Left lung (tissue), 10 donors: ENCODE data around the gene ZFYVE9. TPM values are rescaled to one million over a fixed set of nuclear protein-coding genes. Genes with fewer than 3 reads are reported as not detected.
A peak's percentile ranks its signal among the peaks of the same experiment; 100 is the strongest.

Experiments used
- ATAC-seq: fragments of 200-7000 bp; cut with Tn5 transposase; one replicate; pipeline ENCODE4 v1.9.1; 2020; ENCODE audit warnings: moderate library complexity
- DNase-seq, 4 donors: peaks; one replicate each; pipeline ENCODE4 v3.0.0-alpha.2; 2013 to 2020
- H3K27ac ChIP-seq, 2 donors: fragments of 200-600 bp; sonication (generic) in 1 of 2; one replicate each; pipeline versions ENCODE4 v1.5.0 to v1.8.0; 2020 to 2021
- H3K27me3 ChIP-seq, 2 donors: fragments of 200-600 bp; sonication (generic) in 1 of 2; one replicate each; pipeline versions ENCODE4 v1.5.0 to v1.8.0; 2020 to 2021
- H3K36me3 ChIP-seq, 2 donors: fragments of 200-600 bp; sonication (generic) in 1 of 2; one replicate each; pipeline versions ENCODE4 v1.5.0 to v1.8.0; 2020 to 2021
- H3K4me1 ChIP-seq, 2 donors: fragments of 200-600 bp; one replicate each; pipeline ENCODE4 v1.8.0; 2021
- H3K4me3 ChIP-seq, 2 donors: fragments of 200-600 bp; sonication (generic) in 1 of 2; one replicate each; pipeline versions ENCODE4 v1.5.0 to v1.8.0; 2020 to 2021; ENCODE audit warnings: mild to moderate bottlenecking in 1 of 2
- H3K9me3 ChIP-seq, 2 donors: fragments of 200-600 bp; sonication (generic) in 1 of 2; one replicate each; pipeline versions ENCODE4 v1.5.0 to v1.8.0; 2020 to 2021
- CTCF ChIP-seq, 2 donors: fragments of 200-600 bp; sonication (generic) in 1 of 2; IDR thresholded peaks; one replicate each; pipeline versions ENCODE4 v1.5.0 to v1.8.0; 2021; ENCODE audit warnings: antibody characterized with exemption in 2 of 2
- intact Hi-C, 2 donors: fragments of 100-400 bp; cut with DNase I; formaldehyde crosslinking; loops; one replicate each; pipeline versions ENCODE4 v1.11.2 to v1.14.2; 2022
- polyA plus RNA-seq, 6 donors: library from polyadenylated mRNA; unstranded; fragments of 120-200 nt; gene quantifications; one replicate each; pipeline ENCODE4 v1.2.1, GENCODE V29; 2013; ENCODE audit not compliant: insufficient read length in 6 of 6
- total RNA-seq, 2 donors: library from RNA; stranded (reverse); fragmentation: NEBNext Ultra II Directional; extraction: Animal tissue kit (Norgen Biotek cat#: 25700); gene quantifications; one replicate each; pipeline ENCODE4 v1.2.1, GENCODE V29; 2021
- donor health status: DM: no; HTN: yes; CAD: no.
- donor health status: DM: no; HTN: no; CAD: no.

The ZFYVE9 gene
- total and polyA plus RNA-seq, 8 donors: 15.2 to 38.1 (median 32.8) TPM

GRCh38 chr1:52365071-52365745 is 223.3 kb downstream of the ZFYVE9 start:
- peak; percentile 53 for ATAC-seq
- intact Hi-C loops: no loop called here
- peak overlapping the region; percentile 71 to 92 for H3K4me3 ChIP-seq
- H3K9me3 ChIP-seq: no peaks in the 10 kb centered on the region
- no peak for TF ChIP-seq CTCF (IDR thresholded peaks at IDR 0.05)
- DNase-seq: peak; percentile 32 to 91 (median 70)
- peaks cover 0 to 6% of the 10 kb centered on the region in 2 donors for H3K27me3 ChIP-seq
- peaks cover 11 to 32% of the 10 kb centered on the region in 2 donors for H3K4me1 ChIP-seq
- peak overlapping the region; percentile 94 for H3K27ac ChIP-seq
- peaks cover 0 to 40% of the 10 kb centered on the region in 2 donors for H3K36me3 ChIP-seq

- peak in 1 of 2 donors; percentile 52 for TF ChIP-seq CTCF (IDR thresholded peaks at IDR 0.05)
- H3K27me3 ChIP-seq: peaks cover 0 to 6% of the 10 kb centered on the region in 2 donors
- H3K27ac ChIP-seq: peak within 1 kb of the TSS; percentile 94
- H3K36me3 ChIP-seq: peaks cover 0 to 33% of the 10 kb centered on the region in 2 donors
- H3K4me1 ChIP-seq: peaks cover 11 to 32% of the 10 kb centered on the region in 2 donors
- intact Hi-C loops: no loop called here
- H3K4me3 ChIP-seq: peak within 1 kb of the TSS; percentile 71 to 92
- peak; percentile 93 for ATAC-seq
- peak; percentile 95 to 99 (median 98) for DNase-seq
- no peaks in the 10 kb centered on the region for H3K9me3 ChIP-seq
Measured at GRCh38 chr1:52365746-52366516, 224.0 kb downstream of the ZFYVE9 start, which contains the start of gene CC2D1B. Gene CC2D1B (minus strand): TSS chr1:52366205. CDS start chr1:52364620, 1,585 bp downstream.

- Histone ChIP-seq H3K36me3 (peaks cover 0 to 27% of the 10 kb centered on the region in 2 donors), H3K27me3 (peaks cover 0 to 6% of the 10 kb centered on the region in 2 donors), H3K4me3 (peak overlapping the region; percentile 71 to 92), H3K4me1 (peaks cover 11 to 32% of the 10 kb centered on the region in 2 donors), H3K27ac (peak overlapping the region; percentile 94), H3K9me3 (no peaks in the 10 kb centered on the region)
- no peak for TF ChIP-seq CTCF (IDR thresholded peaks at IDR 0.05)
- intact Hi-C loops: no loop called here
- DNase-seq: no peak
- no peak for ATAC-seq
Measured at GRCh38 chr1:52366517-52366827, 224.6 kb downstream of the ZFYVE9 start.

- Histone ChIP-seq H3K27ac (no peak overlapping the region), H3K4me1 (peaks cover 11 to 32% of the 10 kb centered on the region in 2 donors), H3K9me3 (no peaks in the 10 kb centered on the region), H3K36me3 (peaks cover 0 to 19% of the 10 kb centered on the region in 2 donors), H3K27me3 (peaks cover 0 to 6% of the 10 kb centered on the region in 2 donors), H3K4me3 (no peak overlapping the region)
- ATAC-seq (no peak), DNase-seq (no peak)
- intact Hi-C loops: no loop called here
- TF ChIP-seq CTCF (IDR thresholded peaks at IDR 0.05): no peak
Measured at GRCh38 chr1:52367272-52367671, 225.4 kb downstream of the ZFYVE9 start.
